ENCODE data around the gene TRPM4. TPM values are rescaled to one million over a fixed set of nuclear protein-coding genes. Genes with fewer than 3 reads are reported as not detected.
"Not testable (repeated sequence)": the region's sequence is repeated elsewhere in the genome, so short reads cannot be mapped to it uniquely, and the experiment has no call there.

Gene TRPM4
- total and polyA plus RNA-seq, 9 donors = 13.1 to 52.5 (median 33.8) TPM

DNA sequence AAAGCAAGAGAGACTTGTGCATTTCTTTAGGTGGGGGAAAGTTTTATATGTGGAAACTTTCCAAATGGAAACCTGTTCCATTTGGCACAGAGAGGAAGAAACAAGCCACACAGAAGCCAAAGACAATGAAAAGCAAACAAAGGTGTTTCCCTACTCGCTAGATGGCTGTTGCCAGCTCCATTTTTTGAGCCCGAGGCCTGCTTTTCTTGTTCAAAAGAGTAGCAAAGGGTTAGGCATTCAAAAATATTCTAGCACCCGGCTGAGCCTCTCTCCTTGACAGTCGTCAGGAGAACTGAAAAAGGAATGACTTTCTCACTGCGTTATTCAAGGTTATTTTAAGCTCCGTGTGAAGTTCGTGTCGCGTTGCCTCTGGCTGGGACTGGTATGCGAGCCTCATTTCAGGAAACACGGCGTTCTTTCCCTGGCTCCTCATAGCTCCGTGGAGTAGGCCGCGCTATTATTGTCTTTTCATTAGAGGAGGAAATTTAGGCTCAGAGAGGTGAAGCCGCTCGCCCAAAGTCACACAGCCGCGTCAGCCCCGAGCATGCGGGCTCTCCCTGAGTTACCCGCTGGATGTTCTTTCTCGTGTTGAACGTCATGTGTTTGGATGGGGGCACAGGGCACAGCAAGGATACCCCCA, 7.6 kb downstream of the TRPM4 start:
- DNase-seq = peak; percentile 67
- Histone ChIP-seq H3K4me3 (ENCODE audit: low read length) (no peak overlapping the region), H3K27me3 (ENCODE audit: control insufficient read depth, insufficient read depth, low read length) (peaks cover 4% of the 10 kb centered on the region), H3K9me3 (replicated peaks; ENCODE audit: control insufficient read depth, low read depth, low read length) (no peaks in the 10 kb centered on the region), H3K27ac (ENCODE audit: low read length) (peak overlapping the region; percentile 88), H3K4me1 (ENCODE audit: control insufficient read depth, insufficient read depth, low read length) (peaks cover 15% of the 10 kb centered on the region), H3K36me3 (ENCODE audit: control insufficient read depth, insufficient read depth, low read length) (peaks cover 5% of the 10 kb centered on the region)
- 49% methylated on average over 22 of the region's 24 CpGs for WGBS (ENCODE audit: insufficient coverage)

DNA sequence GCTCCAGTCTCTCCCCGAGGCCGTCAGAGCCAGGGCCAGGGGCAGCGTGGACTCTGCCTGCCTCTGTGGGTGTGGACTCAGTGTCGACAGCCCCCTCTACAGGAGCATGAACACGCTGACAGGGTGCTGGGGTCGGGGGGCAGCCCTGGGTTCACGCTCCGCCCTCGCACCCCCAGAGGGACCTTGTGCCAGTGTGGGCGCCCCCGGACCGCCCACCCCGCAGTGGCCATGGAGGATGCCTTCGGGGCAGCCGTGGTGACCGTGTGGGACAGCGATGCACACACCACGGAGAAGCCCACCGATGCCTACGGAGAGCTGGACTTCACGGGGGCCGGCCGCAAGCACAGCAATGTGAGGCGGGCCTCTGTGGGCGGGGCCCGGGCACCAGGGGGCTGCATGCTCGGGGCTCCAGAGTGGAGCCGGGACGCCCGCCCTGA, 8.3 kb downstream of the TRPM4 start:
- DNase-seq = no peak
- H3K36me3 ChIP-seq (ENCODE audit: control insufficient read depth, insufficient read depth, low read length) = peaks cover 11% of the 10 kb centered on the region
- no peaks in the 10 kb centered on the region for H3K9me3 ChIP-seq (replicated peaks; ENCODE audit: control insufficient read depth, low read depth, low read length)

DNA sequence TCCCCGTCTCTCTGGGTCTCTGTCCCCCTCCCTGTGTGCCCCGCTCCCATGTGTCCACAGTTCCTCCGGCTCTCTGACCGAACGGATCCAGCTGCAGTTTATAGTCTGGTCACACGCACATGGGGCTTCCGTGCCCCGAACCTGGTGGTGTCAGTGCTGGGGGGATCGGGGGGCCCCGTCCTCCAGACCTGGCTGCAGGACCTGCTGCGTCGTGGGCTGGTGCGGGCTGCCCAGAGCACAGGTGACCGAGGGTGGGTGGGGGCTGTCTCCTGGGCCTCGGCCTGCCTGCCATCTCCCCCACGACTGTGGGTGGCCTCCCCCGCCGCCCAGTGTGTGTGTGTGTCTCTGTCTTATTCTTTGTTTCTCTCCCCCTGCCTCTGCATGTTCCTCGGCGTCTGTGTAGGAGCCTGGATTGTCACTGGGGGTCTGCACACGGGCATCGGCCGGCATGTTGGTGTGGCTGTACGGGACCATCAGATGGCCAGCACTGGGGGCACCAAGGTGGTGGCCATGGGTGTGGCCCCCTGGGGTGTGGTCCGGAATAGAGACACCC, 10.3 kb downstream of the TRPM4 start:
- Histone ChIP-seq H3K4me3 (ENCODE audit: low read length) (no peak overlapping the region), H3K9me3 (replicated peaks; ENCODE audit: control insufficient read depth, low read depth, low read length) (no peaks in the 10 kb centered on the region), H3K4me1 (ENCODE audit: control insufficient read depth, insufficient read depth, low read length) (peaks cover 15% of the 10 kb centered on the region), H3K27me3 (ENCODE audit: control insufficient read depth, insufficient read depth, low read length) (peaks cover 4% of the 10 kb centered on the region), H3K27ac (ENCODE audit: low read length) (no peak overlapping the region), H3K36me3 (ENCODE audit: control insufficient read depth, insufficient read depth, low read length) (peaks cover 30% of the 10 kb centered on the region)
- 59% methylated on average over 14 of the region's 25 CpGs for WGBS (ENCODE audit: insufficient coverage)
- no peak for DNase-seq

More for the DNA sequence above, 8.3 kb downstream of the TRPM4 start:
- H3K4me3 ChIP-seq (ENCODE audit: low read length) = peak overlapping the region; percentile 0
- peaks cover 4% of the 10 kb centered on the region for H3K27me3 ChIP-seq (ENCODE audit: control insufficient read depth, insufficient read depth, low read length)
- WGBS (ENCODE audit: insufficient coverage) = 22% methylated on average over 28 of the region's 30 CpGs
- H3K27ac ChIP-seq (ENCODE audit: low read length) = peak overlapping the region; percentile 88
- peaks cover 15% of the 10 kb centered on the region for H3K4me1 ChIP-seq (ENCODE audit: control insufficient read depth, insufficient read depth, low read length)

DNA sequence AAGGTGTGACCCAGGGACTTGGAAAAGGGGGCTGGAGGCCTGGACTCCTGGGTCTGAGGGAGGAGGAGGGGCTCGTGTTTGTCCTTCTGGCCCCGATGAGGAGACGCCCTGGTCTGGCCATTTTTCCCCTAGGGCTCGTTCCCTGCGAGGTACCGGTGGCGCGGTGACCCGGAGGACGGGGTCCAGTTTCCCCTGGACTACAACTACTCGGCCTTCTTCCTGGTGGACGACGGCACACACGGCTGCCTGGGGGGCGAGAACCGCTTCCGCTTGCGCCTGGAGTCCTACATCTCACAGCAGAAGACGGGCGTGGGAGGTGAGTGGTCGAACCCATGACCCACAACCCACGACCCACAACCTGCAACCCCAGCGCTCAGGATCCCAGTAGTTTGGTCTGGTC, 10.8 kb downstream of the TRPM4 start:
- Histone ChIP-seq H3K9me3 (replicated peaks; ENCODE audit: control insufficient read depth, low read depth, low read length) (no peaks in the 10 kb centered on the region), H3K36me3 (ENCODE audit: control insufficient read depth, insufficient read depth, low read length) (peaks cover 35% of the 10 kb centered on the region), H3K4me3 (ENCODE audit: low read length) (no peak overlapping the region), H3K4me1 (ENCODE audit: control insufficient read depth, insufficient read depth, low read length) (peaks cover 15% of the 10 kb centered on the region), H3K27me3 (ENCODE audit: control insufficient read depth, insufficient read depth, low read length) (peaks cover 4% of the 10 kb centered on the region), H3K27ac (ENCODE audit: low read length) (no peak overlapping the region)
- 92% methylated on average over 14 of the region's 23 CpGs for WGBS (ENCODE audit: insufficient coverage)
- DNase-seq = no peak

DNA sequence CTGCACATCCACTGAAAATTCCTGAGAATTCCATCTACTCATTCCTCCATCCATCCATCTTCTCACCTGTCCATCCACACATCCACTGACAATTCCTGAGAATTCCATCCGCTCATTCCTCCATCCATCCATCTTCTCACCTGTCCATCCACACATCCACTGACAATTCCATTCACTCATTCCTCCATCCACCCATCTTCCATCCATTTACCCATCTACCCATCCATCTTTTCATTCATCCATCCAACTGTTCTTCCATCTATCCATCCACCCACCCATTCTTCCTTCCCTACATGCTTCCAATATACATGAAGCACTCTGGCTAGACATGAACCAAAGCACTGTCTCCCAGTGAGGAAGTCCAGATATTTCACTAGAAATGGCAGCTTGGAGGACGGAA, 15.6 kb downstream of the TRPM4 start:
- H3K4me1 ChIP-seq (ENCODE audit: control insufficient read depth, insufficient read depth, low read length) = no peaks in the 10 kb centered on the region
- H3K27ac ChIP-seq (ENCODE audit: low read length) = no peak overlapping the region
- H3K9me3 ChIP-seq (replicated peaks; ENCODE audit: control insufficient read depth, low read depth, low read length) = no peaks in the 10 kb centered on the region
- H3K4me3 ChIP-seq (ENCODE audit: low read length) = no peak overlapping the region
- DNase-seq = no peak
- WGBS (ENCODE audit: insufficient coverage) = 100% methylated on average over 1 of the region's 2 CpGs
- H3K27me3 ChIP-seq (ENCODE audit: control insufficient read depth, insufficient read depth, low read length) = no peaks in the 10 kb centered on the region
- H3K36me3 ChIP-seq (ENCODE audit: control insufficient read depth, insufficient read depth, low read length) = peaks cover 45% of the 10 kb centered on the region

DNA sequence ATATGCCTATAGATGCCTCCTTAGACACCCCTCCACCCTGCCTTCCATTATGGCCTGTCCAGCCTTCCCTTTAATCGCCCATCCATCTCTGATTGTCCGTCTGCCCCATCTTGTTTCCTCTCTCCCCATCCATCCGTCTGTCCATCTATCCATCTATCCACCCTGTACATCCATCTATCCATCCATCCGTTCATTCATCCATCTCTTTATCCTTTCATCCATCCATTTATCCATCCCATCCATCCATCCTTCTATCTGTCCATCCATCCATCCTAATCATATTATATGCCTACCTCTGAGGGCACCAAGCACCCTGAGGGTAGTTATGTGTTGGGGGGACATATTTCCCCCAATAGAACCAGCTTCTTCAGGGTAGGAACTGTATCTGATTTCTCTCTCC, 23.1 kb downstream of the TRPM4 start:
- no peak for DNase-seq
- Histone ChIP-seq H3K4me3 (ENCODE audit: low read length) (no peak overlapping the region), H3K9me3 (replicated peaks; ENCODE audit: control insufficient read depth, low read depth, low read length) (no peaks in the 10 kb centered on the region), H3K4me1 (ENCODE audit: control insufficient read depth, insufficient read depth, low read length) (no peaks in the 10 kb centered on the region), H3K27me3 (ENCODE audit: control insufficient read depth, insufficient read depth, low read length) (no peaks in the 10 kb centered on the region), H3K27ac (ENCODE audit: low read length) (no peak overlapping the region), H3K36me3 (ENCODE audit: control insufficient read depth, insufficient read depth, low read length) (peaks cover 31% of the 10 kb centered on the region)
- WGBS (ENCODE audit: insufficient coverage) = 97% methylated on average over 3 of the region's 4 CpGs

DNA sequence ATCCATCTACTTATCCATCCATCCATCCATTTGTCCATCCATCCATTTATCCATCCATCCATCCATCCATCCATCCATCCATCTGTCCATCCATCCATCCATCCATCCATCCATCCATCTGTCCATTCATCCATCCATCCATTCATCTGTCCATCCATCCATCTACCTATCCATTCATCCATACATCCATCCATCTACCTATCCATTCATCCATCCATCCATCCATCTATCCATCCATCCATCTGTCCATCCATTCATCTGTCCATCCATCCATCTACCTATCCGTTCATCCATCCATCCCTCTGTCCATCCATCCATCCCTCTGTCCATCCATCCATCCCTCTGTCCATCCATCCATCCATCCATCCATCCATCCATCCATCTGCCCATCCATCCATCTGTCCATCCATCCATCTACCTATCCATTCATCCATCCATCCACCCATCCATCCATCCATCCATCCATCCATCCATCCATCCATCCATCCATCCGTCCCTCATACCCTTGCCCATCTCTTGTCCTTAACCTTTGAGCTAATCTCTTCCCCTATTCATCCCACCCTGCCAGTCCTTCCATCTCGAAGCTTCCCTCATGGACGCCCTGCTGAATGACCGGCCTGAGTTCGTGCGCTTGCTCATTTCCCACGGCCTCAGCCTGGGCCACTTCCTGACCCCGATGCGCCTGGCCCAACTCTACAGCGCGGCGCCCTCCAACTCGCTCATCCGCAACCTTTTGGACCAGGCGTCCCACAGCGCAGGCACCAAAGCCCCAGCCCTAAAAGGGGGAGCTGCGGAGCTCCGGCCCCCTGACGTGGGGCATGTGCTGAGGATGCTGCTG, 24.6 kb downstream of the TRPM4 start:
- not testable (repeated sequence) for H3K27me3 ChIP-seq (ENCODE audit: control insufficient read depth, insufficient read depth, low read length); DNase-seq; H3K4me1 ChIP-seq (ENCODE audit: control insufficient read depth, insufficient read depth, low read length); H3K27ac ChIP-seq (ENCODE audit: low read length); H3K4me3 ChIP-seq (ENCODE audit: low read length); H3K9me3 ChIP-seq (replicated peaks; ENCODE audit: control insufficient read depth, low read depth, low read length)
- H3K36me3 ChIP-seq (ENCODE audit: control insufficient read depth, insufficient read depth, low read length) = peaks cover 33% of the 10 kb centered on the region
- 53% methylated on average over 20 of the region's 20 CpGs for WGBS (ENCODE audit: insufficient coverage)

DNA sequence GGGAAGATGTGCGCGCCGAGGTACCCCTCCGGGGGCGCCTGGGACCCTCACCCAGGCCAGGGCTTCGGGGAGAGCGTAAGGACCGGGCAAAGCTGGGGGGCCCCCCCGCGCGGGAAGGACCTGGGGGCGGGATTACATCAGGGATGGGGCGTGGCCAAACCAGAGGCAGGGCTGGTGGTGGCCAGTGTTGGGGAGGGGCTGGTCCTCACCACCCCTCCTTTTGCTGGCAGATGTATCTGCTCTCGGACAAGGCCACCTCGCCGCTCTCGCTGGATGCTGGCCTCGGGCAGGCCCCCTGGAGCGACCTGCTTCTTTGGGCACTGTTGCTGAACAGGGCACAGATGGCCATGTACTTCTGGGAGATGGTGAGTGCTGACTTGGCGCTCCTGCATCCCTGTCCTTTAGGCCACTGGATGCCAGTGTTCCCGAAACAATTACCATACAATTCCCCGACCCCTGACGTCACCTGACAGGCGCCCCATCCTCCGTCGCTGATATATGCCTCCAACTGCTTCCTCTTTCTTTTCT, 25.3 kb downstream of the TRPM4 start:
- H3K4me1 ChIP-seq (ENCODE audit: control insufficient read depth, insufficient read depth, low read length) = no peaks in the 10 kb centered on the region
- H3K36me3 ChIP-seq (ENCODE audit: control insufficient read depth, insufficient read depth, low read length) = peaks cover 40% of the 10 kb centered on the region
- no peaks in the 10 kb centered on the region for H3K27me3 ChIP-seq (ENCODE audit: control insufficient read depth, insufficient read depth, low read length)
- DNase-seq = no peak
- no peak overlapping the region for H3K27ac ChIP-seq (ENCODE audit: low read length)
- WGBS (ENCODE audit: insufficient coverage) = 41% methylated on average over 14 of the region's 26 CpGs
- H3K9me3 ChIP-seq (replicated peaks; ENCODE audit: control insufficient read depth, low read depth, low read length) = no peaks in the 10 kb centered on the region
- no peak overlapping the region for H3K4me3 ChIP-seq (ENCODE audit: low read length)

DNA sequence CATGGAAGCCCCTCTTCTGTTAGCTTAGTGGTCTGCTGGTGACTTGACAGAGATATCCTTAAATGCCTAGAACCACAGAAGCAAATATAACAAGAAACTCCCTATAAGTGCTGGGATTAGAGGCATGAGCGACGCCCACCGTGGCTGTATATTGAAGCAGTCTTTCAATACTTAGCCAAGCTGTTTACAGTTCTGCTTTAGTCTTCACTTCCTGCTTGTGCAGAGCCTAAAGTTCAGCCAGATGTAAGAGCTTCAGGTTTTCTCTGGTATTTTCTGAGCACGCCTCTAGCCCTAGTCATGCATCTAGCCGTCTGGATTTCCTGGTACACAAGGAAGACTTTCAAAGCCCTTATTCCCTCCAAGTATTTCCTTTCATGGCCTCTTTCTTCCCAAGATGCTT, 28.5 kb downstream of the TRPM4 start:
- H3K36me3 ChIP-seq (ENCODE audit: control insufficient read depth, insufficient read depth, low read length) = peaks cover 62% of the 10 kb centered on the region
- no peak overlapping the region for H3K4me3 ChIP-seq (ENCODE audit: low read length)

DNA sequence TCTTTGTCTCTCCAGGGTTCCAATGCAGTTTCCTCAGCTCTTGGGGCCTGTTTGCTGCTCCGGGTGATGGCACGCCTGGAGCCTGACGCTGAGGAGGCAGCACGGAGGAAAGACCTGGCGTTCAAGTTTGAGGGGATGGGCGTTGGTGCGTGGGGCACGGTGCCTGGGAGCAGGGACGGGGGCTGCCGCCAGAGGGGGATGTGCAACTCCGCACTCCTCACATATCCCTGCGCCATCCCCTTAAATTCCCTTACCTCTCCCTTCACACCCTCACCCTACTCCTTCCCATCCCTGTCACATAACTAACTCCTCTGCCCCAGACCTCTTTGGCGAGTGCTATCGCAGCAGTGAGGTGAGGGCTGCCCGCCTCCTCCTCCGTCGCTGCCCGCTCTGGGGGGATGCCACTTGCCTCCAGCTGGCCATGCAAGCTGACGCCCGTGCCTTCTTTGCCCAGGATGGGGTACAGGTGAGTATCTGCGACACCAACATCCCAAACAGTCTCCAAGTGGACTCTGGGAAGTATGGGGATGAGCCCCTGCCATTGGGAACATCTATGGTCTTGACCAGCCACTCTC, 31.1 kb downstream of the TRPM4 start:
- Histone ChIP-seq H3K4me3 (ENCODE audit: low read length) (no peak overlapping the region), H3K36me3 (ENCODE audit: control insufficient read depth, insufficient read depth, low read length) (peaks cover 59% of the 10 kb centered on the region), H3K4me1 (ENCODE audit: control insufficient read depth, insufficient read depth, low read length) (no peaks in the 10 kb centered on the region), H3K27ac (ENCODE audit: low read length) (no peak overlapping the region), H3K9me3 (replicated peaks; ENCODE audit: control insufficient read depth, low read depth, low read length) (no peaks in the 10 kb centered on the region), H3K27me3 (ENCODE audit: control insufficient read depth, insufficient read depth, low read length) (no peaks in the 10 kb centered on the region)
- WGBS (ENCODE audit: insufficient coverage) = 75% methylated on average over 17 of the region's 21 CpGs
- no peak for DNase-seq

More for the DNA sequence above, 28.5 kb downstream of the TRPM4 start:
- Histone ChIP-seq H3K9me3 (replicated peaks; ENCODE audit: control insufficient read depth, low read depth, low read length) (no peaks in the 10 kb centered on the region), H3K27me3 (ENCODE audit: control insufficient read depth, insufficient read depth, low read length) (no peaks in the 10 kb centered on the region), H3K4me1 (ENCODE audit: control insufficient read depth, insufficient read depth, low read length) (no peaks in the 10 kb centered on the region), H3K27ac (ENCODE audit: low read length) (no peak overlapping the region)
- DNase-seq = peak; percentile 30
- 73% methylated on average over 2 of the region's 5 CpGs for WGBS (ENCODE audit: insufficient coverage)
